Endothelial cell (in vitro differentiated cells): ENCODE data around the gene ZNF532. TPM values are rescaled to one million over a fixed set of nuclear protein-coding genes. Genes with fewer than 3 reads are reported as not detected.
"Not testable (repeated sequence)": the region's sequence is repeated elsewhere in the genome, so short reads cannot be mapped to it uniquely, and the experiment has no call there.

Experiments
- DNase-seq: peaks from one replicate; pipeline ENCODE4 v3.0.0; 2021; ENCODE audit warnings: low spot score
- H3K27ac Mint-ChIP-seq: one replicate; pipeline ENCODE4 v1.8.0; 2021; ENCODE audit warnings: mixed read lengths, inconsistent platforms; ENCODE audit not compliant: unreplicated experiment
- H3K27me3 Mint-ChIP-seq: one replicate; pipeline ENCODE4 v1.8.0; 2021; ENCODE audit warnings: mild to moderate bottlenecking, moderate library complexity, mixed read lengths, inconsistent platforms; ENCODE audit not compliant: unreplicated experiment
- H3K36me3 Mint-ChIP-seq: one replicate; pipeline ENCODE4 v1.8.0; 2021; ENCODE audit warnings: mild to moderate bottlenecking, low read depth, mixed read lengths, inconsistent platforms; ENCODE audit not compliant: unreplicated experiment
- H3K4me1 Mint-ChIP-seq: one replicate; pipeline ENCODE4 v1.8.0; 2021; ENCODE audit warnings: mild to moderate bottlenecking, mixed read lengths, inconsistent platforms; ENCODE audit not compliant: unreplicated experiment
- H3K4me3 Mint-ChIP-seq: one replicate; pipeline ENCODE4 v1.8.0; 2021; ENCODE audit warnings: mild to moderate bottlenecking, mixed read lengths, inconsistent platforms; ENCODE audit not compliant: unreplicated experiment
- H3K9me3 Mint-ChIP-seq: one replicate; pipeline ENCODE4 v1.8.0; 2021; ENCODE audit warnings: mixed read lengths, inconsistent platforms; ENCODE audit not compliant: unreplicated experiment
- CTCF ChIP-seq: fragments of 200-600 bp; sonication (generic); IDR thresholded peaks from one replicate; pipeline ENCODE4 v1.5.0; 2021; ENCODE audit warnings: antibody characterized with exemption; ENCODE audit not compliant: unreplicated experiment
- total RNA-seq: library from RNA; stranded (reverse); fragmentation: NEBNext Ultra II Directional; extraction: Animal tissue kit (Norgen Biotek cat#: 25700); gene quantifications from one replicate; pipeline ENCODE4 v1.2.1, GENCODE V29; 2021; ENCODE audit not compliant: unreplicated experiment

ZNF532 gene
- total RNA-seq, 1 donor from 2014 or later, result 178 TPM

GRCh38 chr18:58853561-58853960, 11.1 kb upstream of the ZNF532 start:
- Mint-ChIP-seq H3K4me1 (peaks cover 16% of the 10 kb centered on the region), H3K9me3 (no peaks in the 10 kb centered on the region), H3K36me3 (no peaks in the 10 kb centered on the region), H3K27me3 (peaks cover 4% of the 10 kb centered on the region), H3K27ac (no peak overlapping the region), H3K4me3 (no peak overlapping the region)
- DNase-seq, result no peak
- no peak for TF ChIP-seq CTCF

- not testable (repeated sequence) for H3K27ac Mint-ChIP-seq, H3K36me3 Mint-ChIP-seq, DNase-seq, H3K9me3 Mint-ChIP-seq, H3K27me3 Mint-ChIP-seq, H3K4me3 Mint-ChIP-seq
- H3K4me1 Mint-ChIP-seq, result peaks cover 34% of the 10 kb centered on the region
These were observed 9.2 kb upstream of the ZNF532 start for GRCh38 chr18:58855521-58855920.

GRCh38 chr18:58856881-58857280, 7.8 kb upstream of the ZNF532 start:
- Mint-ChIP-seq H3K36me3 (no peaks in the 10 kb centered on the region), H3K4me1 (peaks cover 38% of the 10 kb centered on the region), H3K9me3 (no peaks in the 10 kb centered on the region), H3K27ac (no peak overlapping the region), H3K27me3 (peaks cover 4% of the 10 kb centered on the region), H3K4me3 (no peak overlapping the region)
- DNase-seq, result no peak
- TF ChIP-seq CTCF, result no peak

GRCh38 chr18:58858591-58859468, 5.8 kb upstream of the ZNF532 start:
- peaks cover 46% of the 10 kb centered on the region for H3K4me1 Mint-ChIP-seq
- no peak overlapping the region for H3K27ac Mint-ChIP-seq
- no peak for TF ChIP-seq CTCF
- H3K36me3 Mint-ChIP-seq, result no peaks in the 10 kb centered on the region
- peaks cover 11% of the 10 kb centered on the region for H3K27me3 Mint-ChIP-seq
- H3K4me3 Mint-ChIP-seq, result peak overlapping the region; percentile 1
- no peaks in the 10 kb centered on the region for H3K9me3 Mint-ChIP-seq
- DNase-seq, result no peak

- DNase-seq, result no peak
These were observed 4.8 kb upstream of the ZNF532 start for GRCh38 chr18:58859907-58860306.

More at GRCh38 chr18:58859907-58860306, 4.8 kb upstream of the ZNF532 start:
- peaks cover 53% of the 10 kb centered on the region for H3K4me1 Mint-ChIP-seq
- no peak overlapping the region for H3K4me3 Mint-ChIP-seq
- peak overlapping the region; percentile 89 for H3K27ac Mint-ChIP-seq
- H3K36me3 Mint-ChIP-seq, result no peaks in the 10 kb centered on the region
- no peaks in the 10 kb centered on the region for H3K9me3 Mint-ChIP-seq
- TF ChIP-seq CTCF, result no peak
- H3K27me3 Mint-ChIP-seq, result peaks cover 13% of the 10 kb centered on the region
